HL-60 (cell line): Measurements from ENCODE around the gene MAMDC2.

ENCODE experiments used
- DNase-seq, 2 experiments: peaks; one replicate each; pipeline ENCODE4 v3.0.0-alpha.2; 2010 to 2020; ENCODE audit warnings: low read depth in 1 of 2, low spot score in 1 of 2
- H3K27ac ChIP-seq: fragments of 250-450 bp; sonication (Bioruptor Pico); replicated peaks from 2 replicates; pipeline ENCODE4 v1.5.1; 2020; ENCODE audit warnings: mild to moderate bottlenecking, moderate library complexity
- H3K27me3 ChIP-seq: fragments of 250-450 bp; sonication (Bioruptor Pico); 2 replicates; pipeline ENCODE4 v1.5.1; 2021; ENCODE audit warnings: mild to moderate bottlenecking, moderate library complexity; ENCODE audit not compliant: insufficient read depth, poor library complexity, severe bottlenecking
- H3K4me3 ChIP-seq: replicated peaks from 2 replicates; pipeline ENCODE4 v1.5.1; 2011; ENCODE audit warnings: mild to moderate bottlenecking, control low read depth, low read length; ENCODE audit not compliant: insufficient read depth
- CTCF ChIP-seq: IDR thresholded peaks from one replicate; pipeline ENCODE4 v1.5.1; 2011; ENCODE audit warnings: low read length, control low read depth, inconsistent platforms; ENCODE audit not compliant: insufficient read depth
- GABPA ChIP-seq: IDR thresholded peaks from 2 replicates; pipeline ENCODE4 v1.6.1; 2012; ENCODE audit warnings: low read depth
- POLR2AphosphoS5 ChIP-seq: IDR thresholded peaks from 2 replicates; pipeline ENCODE4 v1.6.1; 2012; ENCODE audit warnings: low read depth
- REST ChIP-seq: IDR thresholded peaks from 2 replicates; pipeline ENCODE4 v1.6.1; 2012; ENCODE audit warnings: low read depth; ENCODE audit not compliant: insufficient replicate concordance
- SPI1 ChIP-seq: IDR thresholded peaks from 2 replicates; pipeline ENCODE4 v1.6.1; 2012; ENCODE audit warnings: low read depth, mild to moderate bottlenecking, borderline replicate concordance

Gene MAMDC2

GRCh38 chr9:69999315-69999714, 44.3 kb upstream of the MAMDC2 start:
- H3K27ac ChIP-seq, result no peak overlapping the region
- no peak overlapping the region for H3K4me3 ChIP-seq
- TF ChIP-seq GABPA (no peak), REST (no peak), POLR2AphosphoS5 (no peak), SPI1 (no peak), CTCF (no peak)
- H3K27me3 ChIP-seq, result no peaks in the 10 kb centered on the region
- no peak for DNase-seq

- H3K27me3 ChIP-seq, result no peaks in the 10 kb centered on the region
- TF ChIP-seq GABPA (no peak), CTCF (no peak), POLR2AphosphoS5 (no peak), SPI1 (no peak), REST (no peak)
- H3K4me3 ChIP-seq, result no peak overlapping the region
- H3K27ac ChIP-seq, result no peak overlapping the region
- no peak for DNase-seq
Measured at GRCh38 chr9:70000469-70000868, 43.2 kb upstream of the MAMDC2 start.

- Histone ChIP-seq H3K27ac (no peak overlapping the region), H3K4me3 (no peak overlapping the region), H3K27me3 (no peaks in the 10 kb centered on the region)
- DNase-seq, result no peak
- no peak for TF ChIP-seq SPI1
- no peak for TF ChIP-seq REST
- TF ChIP-seq GABPA, result no peak
- TF ChIP-seq CTCF, result no peak
- TF ChIP-seq POLR2AphosphoS5, result no peak
Measured at GRCh38 chr9:70003901-70004714, 39.5 kb upstream of the MAMDC2 start.
